ENCODE measurements around the gene MUSK.

GRCh38 chr9:110847671-110848070 lies 179.1 kb downstream of the MUSK start:
- TF ChIP-seq CTCF (conservative IDR thresholded peaks at IDR 0.05; ENCODE audit: low read depth, low read length) (no peak), EZH2phosphoT487 (IDR thresholded peaks at IDR 0.05; ENCODE audit: borderline replicate concordance, low read length) (no peak), EZH2 (IDR thresholded peaks at IDR 0.05; ENCODE audit: low read length, unreplicated experiment) (no peak)

Measured in PC-3 (cell line).